DND-41 (cell line): ENCODE measurements around the gene PRR5.

Experiments
- CTCF ChIP-seq: IDR thresholded peaks from 2 replicates; pipeline ENCODE4 v1.5.1; 2012; ENCODE audit warnings: borderline replicate concordance, low read length, moderate library complexity, mild to moderate bottlenecking; ENCODE audit not compliant: poor library complexity, severe bottlenecking; ENCODE audit errors: extremely low read depth
- EZH2 ChIP-seq: IDR thresholded peaks from 3 replicates; pipeline ENCODE4 v1.6.1; 2012; ENCODE audit warnings: borderline replicate concordance, low read depth, mild to moderate bottlenecking, moderate library complexity, low read length, inconsistent platforms; ENCODE audit not compliant: severe bottlenecking

GRCh38 chr22:44711241-44711560 is 9.2 kb downstream of the PRR5 start:
- no peak for TF ChIP-seq CTCF
- no peak for TF ChIP-seq EZH2
